Suprapubic skin (tissue), 3 donors: ENCODE data around the gene RPP14.

ENCODE experiments used
- POLR2A ChIP-seq, 2 donors: fragments of 450-650 bp; IDR thresholded peaks; one replicate each; pipeline ENCODE4 v1.6.1; 2017; ENCODE audit warnings: antibody characterized with exemption in 2 of 2, mild to moderate bottlenecking in 2 of 2, moderate library complexity in 2 of 2
- TF ChIP-seq, protein P1 (sequence below), 2 donors: fragments of 200-600 bp in 1 of 2; fragments of 450-650 bp in 1 of 2; sonication (generic) in 1 of 2; IDR thresholded peaks; one replicate each; pipeline ENCODE4 v1.5.1; 2016 to 2019; ENCODE audit warnings: antibody characterized with exemption in 2 of 2, mild to moderate bottlenecking in 1 of 2, moderate library complexity in 1 of 2

- TF ChIP-seq, protein P1, sequence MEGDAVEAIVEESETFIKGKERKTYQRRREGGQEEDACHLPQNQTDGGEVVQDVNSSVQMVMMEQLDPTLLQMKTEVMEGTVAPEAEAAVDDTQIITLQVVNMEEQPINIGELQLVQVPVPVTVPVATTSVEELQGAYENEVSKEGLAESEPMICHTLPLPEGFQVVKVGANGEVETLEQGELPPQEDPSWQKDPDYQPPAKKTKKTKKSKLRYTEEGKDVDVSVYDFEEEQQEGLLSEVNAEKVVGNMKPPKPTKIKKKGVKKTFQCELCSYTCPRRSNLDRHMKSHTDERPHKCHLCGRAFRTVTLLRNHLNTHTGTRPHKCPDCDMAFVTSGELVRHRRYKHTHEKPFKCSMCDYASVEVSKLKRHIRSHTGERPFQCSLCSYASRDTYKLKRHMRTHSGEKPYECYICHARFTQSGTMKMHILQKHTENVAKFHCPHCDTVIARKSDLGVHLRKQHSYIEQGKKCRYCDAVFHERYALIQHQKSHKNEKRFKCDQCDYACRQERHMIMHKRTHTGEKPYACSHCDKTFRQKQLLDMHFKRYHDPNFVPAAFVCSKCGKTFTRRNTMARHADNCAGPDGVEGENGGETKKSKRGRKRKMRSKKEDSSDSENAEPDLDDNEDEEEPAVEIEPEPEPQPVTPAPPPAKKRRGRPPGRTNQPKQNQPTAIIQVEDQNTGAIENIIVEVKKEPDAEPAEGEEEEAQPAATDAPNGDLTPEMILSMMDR (IDR thresholded peaks at IDR 0.05): no peak
- TF ChIP-seq POLR2A (IDR thresholded peaks at IDR 0.05): no peak
These were observed 49.1 kb downstream of the RPP14 start for GRCh38 chr3:58355179-58355578.
